ENCODE measurements around the gene PGS1.
"Not testable (repeated sequence)": the region's sequence is repeated elsewhere in the genome, so short reads cannot be mapped to it uniquely, and the experiment has no call there.

The PGS1 gene

DNA sequence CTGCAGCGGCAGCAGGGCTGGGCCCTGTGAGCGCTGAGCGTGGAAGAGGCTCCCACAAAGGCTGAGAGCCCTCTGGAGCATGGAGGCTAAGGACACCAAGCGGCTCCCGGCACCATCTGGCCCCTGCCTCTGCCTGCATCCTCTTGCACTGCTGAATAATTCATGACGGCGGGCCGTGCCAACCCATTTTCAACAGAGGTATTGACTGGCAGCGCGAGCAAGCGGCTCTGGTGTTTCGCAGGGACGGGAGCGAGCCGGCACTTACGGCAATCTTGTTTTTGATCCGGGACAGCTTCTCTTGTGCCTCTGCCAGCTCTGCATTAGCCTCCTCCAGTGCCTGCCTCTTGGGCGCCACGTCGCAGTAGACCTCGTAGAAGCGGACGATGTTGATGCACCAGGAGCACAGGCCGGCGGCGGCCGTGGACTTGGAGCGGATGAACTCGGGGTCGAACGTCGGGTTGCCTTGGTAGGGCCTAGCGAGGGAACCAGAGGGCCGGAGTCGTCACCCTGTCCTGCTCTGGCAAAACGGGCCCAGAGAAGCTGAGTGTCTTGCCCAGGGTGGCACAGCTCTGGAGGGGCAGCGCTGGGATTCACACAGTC, 80.4 kb downstream of the PGS1 start:
- DNase-seq (ENCODE audit: low spot score): no peak
- H3K27ac ChIP-seq: no peak overlapping the region
- TF ChIP-seq, protein P1, sequence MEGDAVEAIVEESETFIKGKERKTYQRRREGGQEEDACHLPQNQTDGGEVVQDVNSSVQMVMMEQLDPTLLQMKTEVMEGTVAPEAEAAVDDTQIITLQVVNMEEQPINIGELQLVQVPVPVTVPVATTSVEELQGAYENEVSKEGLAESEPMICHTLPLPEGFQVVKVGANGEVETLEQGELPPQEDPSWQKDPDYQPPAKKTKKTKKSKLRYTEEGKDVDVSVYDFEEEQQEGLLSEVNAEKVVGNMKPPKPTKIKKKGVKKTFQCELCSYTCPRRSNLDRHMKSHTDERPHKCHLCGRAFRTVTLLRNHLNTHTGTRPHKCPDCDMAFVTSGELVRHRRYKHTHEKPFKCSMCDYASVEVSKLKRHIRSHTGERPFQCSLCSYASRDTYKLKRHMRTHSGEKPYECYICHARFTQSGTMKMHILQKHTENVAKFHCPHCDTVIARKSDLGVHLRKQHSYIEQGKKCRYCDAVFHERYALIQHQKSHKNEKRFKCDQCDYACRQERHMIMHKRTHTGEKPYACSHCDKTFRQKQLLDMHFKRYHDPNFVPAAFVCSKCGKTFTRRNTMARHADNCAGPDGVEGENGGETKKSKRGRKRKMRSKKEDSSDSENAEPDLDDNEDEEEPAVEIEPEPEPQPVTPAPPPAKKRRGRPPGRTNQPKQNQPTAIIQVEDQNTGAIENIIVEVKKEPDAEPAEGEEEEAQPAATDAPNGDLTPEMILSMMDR (conservative IDR thresholded peaks at IDR 0.05; ENCODE audit: low read depth): no peak
- ChIA-PET CTCF (no interaction called here), POLR2A (ENCODE audit: low non-redundant PET) (no interaction called here)

DNA sequence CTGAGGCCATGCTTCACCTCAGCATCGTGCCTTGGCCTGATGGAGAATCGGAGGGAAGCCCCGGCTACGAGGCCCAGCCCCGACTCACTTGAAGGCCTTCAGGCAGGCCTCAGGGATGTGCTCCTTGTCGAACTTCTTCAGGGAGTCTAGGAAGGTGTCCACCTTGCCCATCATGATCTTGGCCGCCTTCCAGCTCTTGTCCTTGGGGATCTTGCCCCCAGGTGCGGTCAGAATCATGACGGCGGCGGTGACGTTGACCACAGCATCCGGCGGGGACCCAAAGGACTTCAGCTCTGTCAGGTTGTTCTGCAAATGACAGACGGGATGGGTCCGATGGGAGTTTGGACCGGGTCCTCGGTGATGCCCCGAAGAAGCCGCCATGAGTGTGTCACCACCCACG, 81.2 kb downstream of the PGS1 start:
- POLR2A ChIA-PET (ENCODE audit: low non-redundant PET): no interaction called here
- CTCF ChIA-PET: interaction anchor here (0.7 kb wide), 1 partner anchor 1542 kb away, joined by 3 read pairs; no protein-coding TSS in a partner anchor
- TF ChIP-seq, protein P1 (conservative IDR thresholded peaks at IDR 0.05; ENCODE audit: low read depth): no peak

GRCh38 chr17:78460176-78460675, 81.8 kb downstream of the PGS1 start:
- ChIA-PET POLR2A (ENCODE audit: low non-redundant PET) (no interaction called here), CTCF (interaction anchor here (0.6 to 0.7 kb wide), 2 partner anchors 467 to 1542 kb away, joined by 3 read pairs; no protein-coding TSS in a partner anchor)
- no peak overlapping the region for H3K27ac ChIP-seq
- TF ChIP-seq, protein P1 (conservative IDR thresholded peaks at IDR 0.05; ENCODE audit: low read depth): no peak
- DNase-seq (ENCODE audit: low spot score): no peak

More for the DNA sequence above, 81.2 kb downstream of the PGS1 start:
- no peak for DNase-seq (ENCODE audit: low spot score)
- H3K27ac ChIP-seq: no peak overlapping the region

DNA sequence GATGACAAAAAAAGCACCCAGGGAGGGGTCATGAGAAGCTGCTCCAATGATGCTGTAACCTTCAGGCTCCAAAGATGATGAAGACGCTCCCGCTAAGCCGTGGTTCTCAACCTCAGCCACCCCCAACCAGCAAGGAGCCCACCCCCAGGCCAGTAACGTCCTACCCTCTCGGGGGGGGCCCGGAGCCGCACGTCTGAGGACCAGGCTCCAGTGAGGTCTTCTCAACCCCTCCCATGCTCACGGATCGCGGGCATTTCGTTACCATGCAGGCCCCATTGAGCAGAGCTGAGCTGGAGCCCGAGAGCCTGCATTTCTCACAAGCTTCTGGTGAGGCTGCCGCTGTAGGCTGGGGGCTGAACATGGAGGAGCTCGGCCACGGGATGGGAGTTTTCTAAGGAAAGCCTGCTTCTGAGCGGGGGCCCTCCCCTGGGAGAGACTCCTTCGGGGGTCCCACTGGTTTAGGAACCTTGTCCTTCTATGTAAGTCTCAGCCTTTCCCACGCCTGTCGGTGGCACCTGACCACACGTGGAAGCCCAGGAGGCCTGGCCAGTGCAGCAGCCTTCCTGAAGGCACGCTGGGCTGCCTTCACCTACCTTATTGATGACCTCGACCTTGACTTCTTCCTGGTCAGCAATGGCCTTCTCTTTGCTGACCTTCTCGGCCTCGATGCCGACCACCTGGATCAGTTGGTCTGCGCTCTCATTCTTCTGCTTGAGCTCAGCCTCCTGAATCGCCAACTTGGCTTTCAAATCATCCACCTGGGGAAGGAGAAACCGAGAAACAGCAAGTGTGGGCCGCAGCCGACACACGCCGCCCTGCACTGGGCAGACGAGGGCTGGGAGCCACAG, 82.7 kb downstream of the PGS1 start:
- ChIA-PET CTCF (no interaction called here), POLR2A (ENCODE audit: low non-redundant PET) (no interaction called here)
- no peak for DNase-seq (ENCODE audit: low spot score)
- TF ChIP-seq, protein P1 (conservative IDR thresholded peaks at IDR 0.05; ENCODE audit: low read depth): no peak
- no peak overlapping the region for H3K27ac ChIP-seq

DNA sequence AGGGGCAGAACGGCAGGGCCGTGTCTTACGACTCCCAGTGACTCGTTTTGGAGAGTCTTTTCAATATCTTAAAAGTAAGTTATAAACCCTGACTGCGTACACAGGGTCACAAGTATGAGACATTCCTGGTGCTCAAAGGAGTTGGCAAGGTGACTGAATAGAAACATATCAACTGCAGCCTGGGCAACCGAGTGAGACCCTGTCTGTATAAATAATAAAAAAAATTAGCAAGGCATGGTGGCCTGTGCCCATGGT, 83.3 kb downstream of the PGS1 start:
- ChIA-PET POLR2A (ENCODE audit: low non-redundant PET) (no interaction called here), CTCF (interaction anchor here (0.6 kb wide), 1 partner anchor 217 kb away, joined by 5 read pairs; no protein-coding TSS in a partner anchor)
- H3K27ac ChIP-seq: no peak overlapping the region
- no peak for DNase-seq (ENCODE audit: low spot score)
- TF ChIP-seq, protein P1 (conservative IDR thresholded peaks at IDR 0.05; ENCODE audit: low read depth): no peak

GRCh38 chr17:78462148-78462547, 83.7 kb downstream of the PGS1 start:
- CTCF ChIA-PET: interaction anchor here (0.6 kb wide), 1 partner anchor 218 kb away, joined by 5 read pairs; no protein-coding TSS in a partner anchor
- POLR2A ChIA-PET (ENCODE audit: low non-redundant PET): no interaction called here
- TF ChIP-seq, protein P1 (conservative IDR thresholded peaks at IDR 0.05; ENCODE audit: low read depth): no peak
- DNase-seq (ENCODE audit: low spot score): no peak
- no peak overlapping the region for H3K27ac ChIP-seq

DNA sequence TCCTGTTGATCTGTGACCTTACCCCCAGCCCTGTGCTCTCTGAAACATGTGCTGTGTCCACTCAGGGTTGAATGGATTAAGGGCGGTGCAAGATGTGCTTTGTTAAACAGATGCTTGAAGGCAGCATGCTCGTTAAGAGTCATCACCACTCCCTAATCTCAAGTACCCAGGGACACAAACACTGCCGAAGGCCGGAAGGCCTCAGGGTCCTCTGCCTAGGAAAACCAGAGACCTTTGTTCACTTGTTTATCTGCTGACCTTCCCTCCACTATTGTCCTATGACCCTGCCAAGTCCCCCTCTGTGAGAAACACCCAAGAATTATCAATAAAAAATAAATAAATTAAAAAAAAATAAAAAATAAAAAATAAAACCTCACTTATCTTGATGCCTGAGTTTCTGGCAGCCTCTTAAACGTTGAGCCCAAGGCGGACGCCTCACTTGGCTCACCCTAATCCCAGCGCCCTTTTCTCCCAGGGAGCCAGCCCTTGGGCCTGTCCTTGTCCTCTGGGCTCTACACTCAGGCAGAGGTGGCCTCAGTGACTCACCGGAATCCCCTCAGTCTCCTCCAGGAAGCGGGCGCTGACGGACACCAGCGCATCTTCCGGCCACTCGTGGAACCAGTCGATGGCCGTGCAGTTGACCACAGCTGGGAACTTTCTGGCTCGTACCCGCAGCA, 87.8 kb downstream of the PGS1 start:
- DNase-seq (ENCODE audit: low spot score); POLR2A ChIA-PET (ENCODE audit: low non-redundant PET); CTCF ChIA-PET; H3K27ac ChIP-seq: not testable (repeated sequence)
